ENCODE data around the gene SLCO2B1. TPM values are rescaled to one million over a fixed set of nuclear protein-coding genes. Genes with fewer than 3 reads are reported as not detected.

SLCO2B1 gene
- total RNA-seq, 4 donors from 2014 or later: 44.6 to 297 (median 208) TPM

- DNase-seq: peak in 1 of 3 donors; percentile 40
- TF ChIP-seq, protein P1, sequence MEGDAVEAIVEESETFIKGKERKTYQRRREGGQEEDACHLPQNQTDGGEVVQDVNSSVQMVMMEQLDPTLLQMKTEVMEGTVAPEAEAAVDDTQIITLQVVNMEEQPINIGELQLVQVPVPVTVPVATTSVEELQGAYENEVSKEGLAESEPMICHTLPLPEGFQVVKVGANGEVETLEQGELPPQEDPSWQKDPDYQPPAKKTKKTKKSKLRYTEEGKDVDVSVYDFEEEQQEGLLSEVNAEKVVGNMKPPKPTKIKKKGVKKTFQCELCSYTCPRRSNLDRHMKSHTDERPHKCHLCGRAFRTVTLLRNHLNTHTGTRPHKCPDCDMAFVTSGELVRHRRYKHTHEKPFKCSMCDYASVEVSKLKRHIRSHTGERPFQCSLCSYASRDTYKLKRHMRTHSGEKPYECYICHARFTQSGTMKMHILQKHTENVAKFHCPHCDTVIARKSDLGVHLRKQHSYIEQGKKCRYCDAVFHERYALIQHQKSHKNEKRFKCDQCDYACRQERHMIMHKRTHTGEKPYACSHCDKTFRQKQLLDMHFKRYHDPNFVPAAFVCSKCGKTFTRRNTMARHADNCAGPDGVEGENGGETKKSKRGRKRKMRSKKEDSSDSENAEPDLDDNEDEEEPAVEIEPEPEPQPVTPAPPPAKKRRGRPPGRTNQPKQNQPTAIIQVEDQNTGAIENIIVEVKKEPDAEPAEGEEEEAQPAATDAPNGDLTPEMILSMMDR (IDR thresholded peaks at IDR 0.05): no peak
- no peak for TF ChIP-seq POLR2A (IDR thresholded peaks at IDR 0.05)
- peaks cover 0 to 25% of the 10 kb centered on the region in 2 donors for H3K27me3 ChIP-seq
- no peaks in the 10 kb centered on the region for H3K36me3 ChIP-seq
- no peaks in the 10 kb centered on the region for H3K9me3 ChIP-seq
- H3K4me1 ChIP-seq: peaks cover 0 to 17% (median 8%) of the 10 kb centered on the region in 4 donors
- H3K4me3 ChIP-seq: no peak overlapping the region
- H3K27ac ChIP-seq: no peak overlapping the region
Measured at GRCh38 chr11:75242722-75243600, 92.1 kb downstream of the SLCO2B1 start.

GRCh38 chr11:75244052-75244814, 93.3 kb downstream of the SLCO2B1 start:
- TF ChIP-seq, protein P1 (IDR thresholded peaks at IDR 0.05): no peak
- TF ChIP-seq POLR2A (IDR thresholded peaks at IDR 0.05): no peak
- Histone ChIP-seq H3K36me3 (no peaks in the 10 kb centered on the region), H3K27ac (no peak overlapping the region), H3K4me3 (no peak overlapping the region), H3K9me3 (no peaks in the 10 kb centered on the region), H3K27me3 (peaks cover 0 to 25% of the 10 kb centered on the region in 2 donors), H3K4me1 (peaks cover 0 to 17% (median 8%) of the 10 kb centered on the region in 4 donors)
- DNase-seq: peak in 2 of 3 donors; percentile 11 to 35

GRCh38 chr11:75245356-75246005, 94.6 kb downstream of the SLCO2B1 start:
- peaks cover 0 to 16% (median 6%) of the 10 kb centered on the region in 4 donors for H3K4me1 ChIP-seq
- DNase-seq: peak in 2 of 3 donors; percentile 6 to 34
- no peak overlapping the region for H3K27ac ChIP-seq
- H3K36me3 ChIP-seq: no peaks in the 10 kb centered on the region
- no peaks in the 10 kb centered on the region for H3K9me3 ChIP-seq
- no peak overlapping the region for H3K4me3 ChIP-seq
- H3K27me3 ChIP-seq: peaks cover 0 to 16% of the 10 kb centered on the region in 2 donors
- TF ChIP-seq, protein P1 (IDR thresholded peaks at IDR 0.05): no peak
- TF ChIP-seq POLR2A (IDR thresholded peaks at IDR 0.05): no peak

DNA sequence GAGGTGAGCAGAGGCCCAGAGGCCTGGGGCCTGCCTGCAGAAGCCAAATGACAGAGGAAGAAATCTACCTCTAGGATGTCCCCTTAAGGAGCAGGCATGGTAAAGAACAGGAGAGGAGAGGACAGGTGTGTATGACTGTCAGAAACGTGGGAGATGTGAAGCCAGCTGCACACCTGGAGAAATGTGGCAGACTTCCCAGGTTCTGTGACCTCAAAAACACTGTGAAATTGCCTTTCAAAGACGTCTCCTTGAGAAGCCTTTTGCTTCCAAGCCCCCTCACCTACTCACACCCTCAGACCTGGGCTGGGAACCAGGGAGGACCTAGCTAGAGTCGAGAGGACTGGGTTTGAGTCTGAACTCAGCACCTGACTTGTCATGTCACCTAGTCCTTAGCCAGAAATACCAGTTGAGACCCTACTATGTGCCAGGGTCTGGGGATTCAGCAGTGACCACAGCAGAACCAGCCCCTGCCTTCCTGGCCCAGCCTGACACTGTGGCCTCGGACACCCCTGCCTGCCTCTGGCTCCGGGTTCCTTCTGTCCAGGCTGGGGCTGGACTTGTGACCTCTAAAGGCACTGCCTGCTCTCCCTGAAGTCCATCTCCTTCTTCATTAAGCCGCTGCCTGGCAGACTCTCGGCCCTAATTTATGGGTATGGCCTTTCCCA, 95.2 kb downstream of the SLCO2B1 start:
- peak in 2 of 3 donors; percentile 11 to 34 for DNase-seq
- Histone ChIP-seq H3K27me3 (peaks cover 0 to 10% of the 10 kb centered on the region in 2 donors), H3K36me3 (no peaks in the 10 kb centered on the region), H3K9me3 (no peaks in the 10 kb centered on the region), H3K4me3 (no peak overlapping the region), H3K27ac (no peak overlapping the region), H3K4me1 (peaks cover 0 to 9% (median 3%) of the 10 kb centered on the region in 4 donors)
- no peak for TF ChIP-seq POLR2A (IDR thresholded peaks at IDR 0.05)
- TF ChIP-seq, protein P1 (IDR thresholded peaks at IDR 0.05): no peak

Data from Peyer's patch (tissue), 4 donors.